Stimulated activated CD4-positive, alpha-beta T cell treated with anti-CD3 and anti-CD28 coated beads, TNF-alpha, amount 100 ng/mL, for 48 hours (primary cell): ENCODE measurements around the gene PLCB1.
"Not testable (repeated sequence)": the region's sequence is repeated elsewhere in the genome, so short reads cannot be mapped to it uniquely, and the experiment has no call there.

Source experiments
- DNase-seq, 3 donors: peaks; one replicate each; pipeline ENCODE4 v3.0.0-alpha.2; 2020; ENCODE audit warnings: low read depth in 3 of 3

PLCB1 gene

GRCh38 chr20:8834851-8835250, 702.8 kb downstream of the PLCB1 start:
- no peak for DNase-seq

- DNase-seq = no peak
Observed at GRCh38 chr20:8837396-8837795, 705.3 kb downstream of the PLCB1 start.

- no peak for DNase-seq
Observed at GRCh38 chr20:8842525-8842924, 710.5 kb downstream of the PLCB1 start.

- no peak for DNase-seq
Observed at GRCh38 chr20:8844179-8844578, 712.1 kb downstream of the PLCB1 start.

GRCh38 chr20:8849990-8850389, 717.9 kb downstream of the PLCB1 start:
- DNase-seq = no peak

GRCh38 chr20:8851446-8851845, 719.4 kb downstream of the PLCB1 start:
- no peak for DNase-seq

- DNase-seq = not testable (repeated sequence)
Observed at GRCh38 chr20:8851919-8852318, 719.9 kb downstream of the PLCB1 start.

GRCh38 chr20:8853211-8853610, 721.1 kb downstream of the PLCB1 start:
- DNase-seq = not testable (repeated sequence)

GRCh38 chr20:8853805-8854338, 721.8 kb downstream of the PLCB1 start:
- no peak for DNase-seq

GRCh38 chr20:8854571-8854970, 722.5 kb downstream of the PLCB1 start:
- DNase-seq = no peak

- DNase-seq = no peak
Observed at GRCh38 chr20:8855315-8855714, 723.2 kb downstream of the PLCB1 start.

GRCh38 chr20:8856668-8857067, 724.6 kb downstream of the PLCB1 start:
- DNase-seq = no peak

- no peak for DNase-seq
Observed at GRCh38 chr20:8858181-8858787, 726.2 kb downstream of the PLCB1 start.

GRCh38 chr20:8860011-8860495, 728.0 kb downstream of the PLCB1 start:
- no peak for DNase-seq

- DNase-seq = no peak
Observed at GRCh38 chr20:8862092-8862491, 730.0 kb downstream of the PLCB1 start.

- DNase-seq = no peak
Observed at GRCh38 chr20:8865636-8866035, 733.6 kb downstream of the PLCB1 start.

- DNase-seq = no peak
Observed at GRCh38 chr20:8867038-8867740, 735.1 kb downstream of the PLCB1 start.

GRCh38 chr20:8870652-8871051, 738.6 kb downstream of the PLCB1 start:
- no peak for DNase-seq

- DNase-seq = no peak
Observed at GRCh38 chr20:8874437-8874836, 742.4 kb downstream of the PLCB1 start.

- DNase-seq = no peak
Observed at GRCh38 chr20:8875586-8875985, 743.5 kb downstream of the PLCB1 start.

- no peak for DNase-seq
Observed at GRCh38 chr20:8876366-8876765, 744.3 kb downstream of the PLCB1 start.

- no peak for DNase-seq
Observed at GRCh38 chr20:8877294-8877693, 745.2 kb downstream of the PLCB1 start.

- DNase-seq = no peak
Observed at GRCh38 chr20:8879669-8880068, 747.6 kb downstream of the PLCB1 start.
